ENCODE data around the gene CREBBP.

The CREBBP gene

DNA sequence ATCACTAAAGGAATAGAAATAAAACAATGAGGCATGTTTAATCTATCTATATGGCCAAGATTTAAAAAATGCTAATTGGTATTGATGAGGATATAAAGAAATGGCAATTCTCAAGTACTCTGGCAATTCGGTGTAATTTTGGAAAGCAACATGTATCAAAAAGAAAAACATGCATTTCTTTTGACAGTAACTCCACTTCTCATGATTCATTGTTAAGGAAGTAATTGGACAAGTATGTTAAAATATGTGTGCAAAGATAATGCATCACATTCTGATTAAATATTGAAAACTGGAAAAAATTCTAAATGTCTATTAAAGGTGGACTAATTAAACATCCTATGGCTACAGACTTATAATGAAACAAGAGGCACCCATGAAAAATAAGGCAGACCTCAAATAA, 81.2 kb downstream of the CREBBP start:
- Histone ChIP-seq H3K9ac (ENCODE audit: low read length) (no peak overlapping the region), H3K18ac (ENCODE audit: low read depth in 1 of 2, low read length in 2 of 2) (no peak overlapping the region), H3K4me2 (ENCODE audit: low read length, poor library complexity, severe bottlenecking) (no peak overlapping the region), H2BK15ac (ENCODE audit: low read depth, poor library complexity, severe bottlenecking) (no peak overlapping the region), H2BK120ac (ENCODE audit: low read depth, low read length) (no peak overlapping the region), H2BK5ac (ENCODE audit: low read depth, low read length, poor library complexity, severe bottlenecking) (no peak overlapping the region), H3K4ac (ENCODE audit: low read depth in 1 of 2, low read length in 2 of 2) (no peak overlapping the region), H3K4me3 (ENCODE audit: insufficient read depth in 1 of 2, low read depth in 1 of 2, low read length in 2 of 2) (no peak overlapping the region), H3K14ac (ENCODE audit: low read length in 2 of 2) (no peak overlapping the region), H2BK12ac (ENCODE audit: low read length in 2 of 2) (no peak overlapping the region), H3K9me3 (ENCODE audit: control insufficient read depth, low read length) (no peaks in the 10 kb centered on the region), H4K91ac (ENCODE audit: low read length) (no peak overlapping the region), H2AFZ (ENCODE audit: low read depth, low read length) (no peak overlapping the region), H3K36me3 (ENCODE audit: control insufficient read depth in 1 of 2, insufficient read depth in 2 of 2, low read depth in 1 of 2, low read length in 2 of 2) (peaks cover 6% of the 10 kb centered on the region in 2 experiments), H3K4me1 (ENCODE audit: control insufficient read depth, insufficient read depth, low read depth, low read length) (peaks cover 4% of the 10 kb centered on the region), H2AK5ac (ENCODE audit: low read length, severe bottlenecking) (no peak overlapping the region), H3K27me3 (ENCODE audit: control insufficient read depth in 1 of 2, insufficient read depth in 1 of 2, low read length in 2 of 2) (no peaks in the 10 kb centered on the region), H3K27ac (ENCODE audit: low read length, poor library complexity, severe bottlenecking) (no peak overlapping the region), H3K79me1 (replicated peaks; ENCODE audit: low read length, poor library complexity, severe bottlenecking) (peaks cover 24% of the 10 kb centered on the region), H3K23ac (ENCODE audit: low read length in 2 of 2) (no peak overlapping the region), H4K8ac (ENCODE audit: low read length) (no peak overlapping the region)
- WGBS, result no CpG with 5 or more reads among the region's 1 CpG
- no peak for DNase-seq

DNA sequence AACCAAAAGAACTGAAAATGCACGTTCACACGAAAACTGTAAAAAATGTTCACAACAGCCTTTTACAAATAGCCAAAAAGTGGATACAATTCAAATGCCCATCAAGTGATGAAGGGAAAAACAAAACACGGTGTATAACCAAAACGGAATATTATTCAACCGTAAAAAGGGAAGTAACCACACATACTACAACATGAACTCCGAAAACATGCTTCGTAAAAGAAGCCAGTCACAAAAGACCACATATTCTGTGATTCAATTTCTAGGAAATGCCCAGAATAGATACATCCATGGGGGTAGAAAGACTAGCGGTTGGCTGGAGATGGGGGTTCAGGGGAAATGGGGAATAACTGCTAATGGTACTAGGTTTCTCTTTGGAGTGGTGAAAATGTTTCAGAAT, 81.7 kb downstream of the CREBBP start:
- Histone ChIP-seq H4K91ac (ENCODE audit: low read length) (no peak overlapping the region), H2BK120ac (ENCODE audit: low read depth, low read length) (no peak overlapping the region), H3K27ac (ENCODE audit: low read length, poor library complexity, severe bottlenecking) (no peak overlapping the region), H2BK15ac (ENCODE audit: low read depth, poor library complexity, severe bottlenecking) (no peak overlapping the region), H2BK12ac (ENCODE audit: low read length in 2 of 2) (no peak overlapping the region), H3K4ac (ENCODE audit: low read depth in 1 of 2, low read length in 2 of 2) (no peak overlapping the region), H2AK5ac (ENCODE audit: low read length, severe bottlenecking) (no peak overlapping the region), H3K23ac (ENCODE audit: low read length in 2 of 2) (no peak overlapping the region), H3K14ac (ENCODE audit: low read length in 2 of 2) (no peak overlapping the region), H3K18ac (ENCODE audit: low read depth in 1 of 2, low read length in 2 of 2) (no peak overlapping the region), H3K4me3 (ENCODE audit: insufficient read depth in 1 of 2, low read depth in 1 of 2, low read length in 2 of 2) (no peak overlapping the region), H3K9ac (ENCODE audit: low read length) (no peak overlapping the region), H4K8ac (ENCODE audit: low read length) (no peak overlapping the region), H3K4me1 (ENCODE audit: control insufficient read depth, insufficient read depth, low read depth, low read length) (peaks cover 4% of the 10 kb centered on the region), H3K27me3 (ENCODE audit: control insufficient read depth in 1 of 2, insufficient read depth in 1 of 2, low read length in 2 of 2) (no peaks in the 10 kb centered on the region), H3K9me3 (ENCODE audit: control insufficient read depth, low read length) (no peaks in the 10 kb centered on the region), H3K36me3 (ENCODE audit: control insufficient read depth in 1 of 2, insufficient read depth in 2 of 2, low read depth in 1 of 2, low read length in 2 of 2) (peaks cover 6% of the 10 kb centered on the region in 2 experiments), H2AFZ (ENCODE audit: low read depth, low read length) (no peak overlapping the region), H2BK5ac (ENCODE audit: low read depth, low read length, poor library complexity, severe bottlenecking) (no peak overlapping the region), H3K79me1 (replicated peaks; ENCODE audit: low read length, poor library complexity, severe bottlenecking) (peaks cover 23% of the 10 kb centered on the region), H3K4me2 (ENCODE audit: low read length, poor library complexity, severe bottlenecking) (no peak overlapping the region)
- WGBS, result 93% methylated on average over 5 of the region's 8 CpGs
- DNase-seq, result no peak

DNA sequence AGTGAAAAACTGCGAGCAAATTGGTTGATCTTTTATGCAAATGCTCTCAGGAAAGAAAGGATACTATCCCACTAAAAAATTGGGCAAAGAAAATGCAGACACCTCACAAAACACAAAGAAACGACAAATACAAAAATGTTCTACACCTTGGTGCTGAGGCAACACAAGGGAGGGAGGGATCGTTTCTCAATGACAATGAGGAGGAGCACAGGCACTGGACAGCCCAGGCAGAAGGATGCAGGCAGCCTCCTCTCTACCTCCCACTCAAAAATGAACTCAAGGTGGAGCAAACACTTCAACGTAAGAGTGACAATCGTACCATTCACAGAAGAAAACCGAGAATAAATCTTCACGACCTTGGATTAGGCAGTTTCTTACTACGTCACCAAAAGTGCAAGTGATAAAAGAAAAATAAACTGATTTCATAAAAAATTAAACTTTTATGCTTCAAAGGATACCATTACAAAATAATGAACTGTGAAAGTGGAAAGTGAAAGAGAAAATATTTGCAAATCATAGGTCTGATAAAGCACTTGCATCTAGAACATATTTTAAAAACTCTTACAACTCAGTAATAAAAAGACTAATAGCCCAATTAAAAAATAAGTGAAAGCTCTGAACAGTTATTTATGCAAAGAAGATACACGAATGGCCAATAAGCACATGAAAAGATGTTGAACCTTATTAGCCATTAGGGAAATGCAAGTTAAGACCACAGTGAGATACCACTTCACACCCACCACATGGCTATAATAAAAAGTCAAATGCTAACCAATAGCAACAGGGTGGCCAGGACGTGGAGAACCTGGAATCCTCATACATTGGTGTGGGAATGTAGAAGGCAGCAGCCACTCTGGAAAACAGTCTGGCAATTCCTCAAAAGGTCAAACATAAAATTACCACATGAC, 82.4 kb downstream of the CREBBP start:
- Histone ChIP-seq H3K27me3 (ENCODE audit: control insufficient read depth in 1 of 2, insufficient read depth in 1 of 2, low read length in 2 of 2) (no peaks in the 10 kb centered on the region), H2AFZ (ENCODE audit: low read depth, low read length) (no peak overlapping the region), H3K14ac (ENCODE audit: low read length in 2 of 2) (no peak overlapping the region), H4K8ac (ENCODE audit: low read length) (no peak overlapping the region), H2BK5ac (ENCODE audit: low read depth, low read length, poor library complexity, severe bottlenecking) (no peak overlapping the region), H3K79me1 (replicated peaks; ENCODE audit: low read length, poor library complexity, severe bottlenecking) (peaks cover 24% of the 10 kb centered on the region), H3K18ac (ENCODE audit: low read depth in 1 of 2, low read length in 2 of 2) (no peak overlapping the region), H3K4me3 (ENCODE audit: insufficient read depth in 1 of 2, low read depth in 1 of 2, low read length in 2 of 2) (no peak overlapping the region), H3K4ac (ENCODE audit: low read depth in 1 of 2, low read length in 2 of 2) (no peak overlapping the region), H4K91ac (ENCODE audit: low read length) (no peak overlapping the region), H3K9ac (ENCODE audit: low read length) (peak overlapping the region; percentile 4), H3K9me3 (ENCODE audit: control insufficient read depth, low read length) (no peaks in the 10 kb centered on the region), H3K4me2 (ENCODE audit: low read length, poor library complexity, severe bottlenecking) (no peak overlapping the region), H2BK120ac (ENCODE audit: low read depth, low read length) (no peak overlapping the region), H3K27ac (ENCODE audit: low read length, poor library complexity, severe bottlenecking) (no peak overlapping the region), H2AK5ac (ENCODE audit: low read length, severe bottlenecking) (no peak overlapping the region), H3K36me3 (ENCODE audit: control insufficient read depth in 1 of 2, insufficient read depth in 2 of 2, low read depth in 1 of 2, low read length in 2 of 2) (peaks cover 7 to 8% of the 10 kb centered on the region in 2 experiments), H3K23ac (ENCODE audit: low read length in 2 of 2) (no peak overlapping the region), H2BK12ac (ENCODE audit: low read length in 2 of 2) (no peak overlapping the region), H2BK15ac (ENCODE audit: low read depth, poor library complexity, severe bottlenecking) (no peak overlapping the region), H3K4me1 (ENCODE audit: control insufficient read depth, insufficient read depth, low read depth, low read length) (peaks cover 4% of the 10 kb centered on the region)
- 69% methylated on average over 6 of the region's 10 CpGs for WGBS
- DNase-seq, result no peak

DNA sequence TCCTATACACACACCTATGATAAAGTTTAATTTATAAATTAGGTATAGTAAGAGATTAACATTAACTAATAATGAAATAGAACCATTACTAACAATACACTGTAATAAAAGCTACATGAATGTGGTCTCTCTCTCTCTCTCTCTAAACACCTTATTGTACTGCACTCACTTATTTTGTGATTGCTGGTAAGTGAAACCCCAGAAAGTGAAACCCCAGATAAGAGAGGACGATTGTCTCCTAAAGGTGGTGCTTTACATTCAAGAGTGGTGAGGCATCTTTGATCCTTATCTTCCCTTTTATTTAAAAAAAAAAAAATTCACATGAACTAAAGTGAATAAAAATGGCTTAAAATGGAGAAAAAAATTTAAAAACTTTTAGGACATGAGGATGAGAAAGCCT, 83.0 kb downstream of the CREBBP start:
- whole genome bisulfite sequencing, result no CpG with 5 or more reads among the region's 1 CpG
- H2BK15ac ChIP-seq (ENCODE audit: low read depth, poor library complexity, severe bottlenecking), result no peak overlapping the region
- H3K27ac ChIP-seq (ENCODE audit: low read length, poor library complexity, severe bottlenecking), result no peak overlapping the region
- no peak overlapping the region for H4K91ac ChIP-seq (ENCODE audit: low read length)
- H3K18ac ChIP-seq (ENCODE audit: low read depth in 1 of 2, low read length in 2 of 2), result no peak overlapping the region
- H2BK5ac ChIP-seq (ENCODE audit: low read depth, low read length, poor library complexity, severe bottlenecking), result no peak overlapping the region
- no peak overlapping the region for H4K8ac ChIP-seq (ENCODE audit: low read length)
- H3K9ac ChIP-seq (ENCODE audit: low read length), result peak overlapping the region; percentile 4
- H2AK5ac ChIP-seq (ENCODE audit: low read length, severe bottlenecking), result no peak overlapping the region
- no peak overlapping the region for H2BK12ac ChIP-seq (ENCODE audit: low read length in 2 of 2)
- H2BK120ac ChIP-seq (ENCODE audit: low read depth, low read length), result no peak overlapping the region
- no peak overlapping the region for H3K4me2 ChIP-seq (ENCODE audit: low read length, poor library complexity, severe bottlenecking)
- H3K27me3 ChIP-seq (ENCODE audit: control insufficient read depth in 1 of 2, insufficient read depth in 1 of 2, low read length in 2 of 2), result no peaks in the 10 kb centered on the region
- peaks cover 11 to 14% of the 10 kb centered on the region in 2 experiments for H3K36me3 ChIP-seq (ENCODE audit: control insufficient read depth in 1 of 2, insufficient read depth in 2 of 2, low read depth in 1 of 2, low read length in 2 of 2)
- no peak overlapping the region for H3K4ac ChIP-seq (ENCODE audit: low read depth in 1 of 2, low read length in 2 of 2)
- peaks cover 4% of the 10 kb centered on the region for H3K4me1 ChIP-seq (ENCODE audit: control insufficient read depth, insufficient read depth, low read depth, low read length)
- H3K9me3 ChIP-seq (ENCODE audit: control insufficient read depth, low read length), result no peaks in the 10 kb centered on the region
- peaks cover 28% of the 10 kb centered on the region for H3K79me1 ChIP-seq (replicated peaks; ENCODE audit: low read length, poor library complexity, severe bottlenecking)
- no peak overlapping the region for H3K4me3 ChIP-seq (ENCODE audit: insufficient read depth in 1 of 2, low read depth in 1 of 2, low read length in 2 of 2)
- H3K23ac ChIP-seq (ENCODE audit: low read length in 2 of 2), result no peak overlapping the region
- DNase-seq, result no peak
- H2AFZ ChIP-seq (ENCODE audit: low read depth, low read length), result no peak overlapping the region
- no peak overlapping the region for H3K14ac ChIP-seq (ENCODE audit: low read length in 2 of 2)
